DOHH2 (cell line): ENCODE measurements around the gene GNS.

Experiments used
- CTCF ChIP-seq: fragments of 200-600 bp; sonication (generic); IDR thresholded peaks from one replicate; pipeline ENCODE4 v1.5.1; 2014; ENCODE audit warnings: antibody characterized with exemption, mild to moderate bottlenecking, low read depth, low read length; ENCODE audit not compliant: poor library complexity, severe bottlenecking
- EZH2phosphoT487 ChIP-seq: fragments of 200-600 bp; sonication (generic); IDR thresholded peaks from 2 replicates; pipeline ENCODE4 v1.6.1; 2017; ENCODE audit warnings: borderline replicate concordance, mild to moderate bottlenecking, antibody characterized with exemption, low read length, moderate library complexity, mixed read lengths

DNA sequence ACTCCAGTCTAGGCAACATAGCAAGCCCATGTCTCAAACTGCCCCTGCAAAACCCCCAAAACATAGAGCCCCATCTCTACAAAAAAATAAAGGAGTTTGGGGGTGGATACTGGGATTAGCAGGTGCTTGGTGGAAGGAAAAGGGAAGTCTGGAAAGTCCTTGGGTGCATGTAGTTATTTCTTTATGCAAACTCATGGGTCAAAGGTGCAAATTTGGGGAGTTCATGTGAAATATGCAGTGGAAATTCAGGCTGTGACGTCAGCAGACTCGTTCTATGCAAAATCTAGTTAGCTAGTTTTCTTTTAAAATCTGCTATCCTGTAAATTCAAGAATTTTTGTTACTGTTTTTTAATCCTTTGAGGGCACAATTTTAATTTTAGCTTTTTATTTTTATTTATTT, 51.3 kb downstream of the GNS start:
- no peak for TF ChIP-seq CTCF
- TF ChIP-seq EZH2phosphoT487, result no peak
